Sigmoid colon (tissue), 4 donors: ENCODE data around the gene CDH13.

Experiments used
- CTCF ChIP-seq, 4 experiments: fragments of 450-650 bp in 3 of 4; fragments of 200-600 bp in 1 of 4; IDR thresholded peaks; one replicate each; pipeline ENCODE4 v1.5.1; 2016 to 2019; ENCODE audit warnings: antibody characterized with exemption in 4 of 4, mild to moderate bottlenecking in 3 of 4, moderate library complexity in 2 of 4
- EP300 ChIP-seq, 4 donors: sonication (generic); formaldehyde crosslinking; IDR thresholded peaks; one replicate each; pipeline ENCODE4 v1.6.1; 2017; ENCODE audit warnings: antibody characterized with exemption in 4 of 4
- POLR2A ChIP-seq, 2 donors: fragments of 450-650 bp; IDR thresholded peaks; one replicate each; pipeline ENCODE4 v1.6.1; 2016; ENCODE audit warnings: antibody characterized with exemption in 2 of 2, mild to moderate bottlenecking in 2 of 2, moderate library complexity in 2 of 2
- POLR2AphosphoS5 ChIP-seq, 4 donors: sonication (generic); formaldehyde crosslinking; IDR thresholded peaks; one replicate each; pipeline ENCODE4 v1.6.1; 2017; ENCODE audit warnings: antibody characterized with exemption in 4 of 4

- TF ChIP-seq POLR2A (IDR thresholded peaks at IDR 0.05) (no peak), CTCF (IDR thresholded peaks at IDR 0.05) (no peak), POLR2AphosphoS5 (IDR thresholded peaks at IDR 0.05) (no peak), EP300 (IDR thresholded peaks at IDR 0.05) (no peak)
Measured at GRCh38 chr16:82955741-82956348, 329.1 kb downstream of the CDH13 start.
